GM21423 (cell line): ENCODE measurements around the gene SPDYE3.
"Not testable (repeated sequence)": the region's sequence is repeated elsewhere in the genome, so short reads cannot be mapped to it uniquely, and the experiment has no call there.

Experiments used
- ATAC-seq: cut with Tn5 transposase; IDR thresholded peaks from one replicate; pipeline ENCODE4 v1.9.1; 2021; ENCODE audit warnings: mild to moderate bottlenecking, moderate library complexity; ENCODE audit not compliant: unreplicated experiment

SPDYE3 gene

GRCh38 chr7:100287191-100287969 is 20.1 kb upstream of the SPDYE3 start:
- not testable (repeated sequence) for ATAC-seq

- ATAC-seq = not testable (repeated sequence)
Measured at GRCh38 chr7:100288258-100288657, 19.2 kb upstream of the SPDYE3 start.

GRCh38 chr7:100292162-100292561 is 15.3 kb upstream of the SPDYE3 start:
- ATAC-seq = not testable (repeated sequence)

- not testable (repeated sequence) for ATAC-seq
Measured at GRCh38 chr7:100295269-100295668, 12.2 kb upstream of the SPDYE3 start.

- not testable (repeated sequence) for ATAC-seq
Measured at GRCh38 chr7:100297852-100298631, 9.5 kb upstream of the SPDYE3 start.

GRCh38 chr7:100298632-100298895 is 8.9 kb upstream of the SPDYE3 start:
- not testable (repeated sequence) for ATAC-seq

- not testable (repeated sequence) for ATAC-seq
Measured at GRCh38 chr7:100304526-100304925, 3.0 kb upstream of the SPDYE3 start.

- not testable (repeated sequence) for ATAC-seq
Measured at GRCh38 chr7:100318329-100318728, 10.8 kb downstream of the SPDYE3 start.

- ATAC-seq = not testable (repeated sequence)
Measured at GRCh38 chr7:100321648-100322047, 14.1 kb downstream of the SPDYE3 start.

GRCh38 chr7:100324194-100324593 is 16.7 kb downstream of the SPDYE3 start:
- ATAC-seq = not testable (repeated sequence)

- not testable (repeated sequence) for ATAC-seq
Measured at GRCh38 chr7:100325671-100326070, 18.2 kb downstream of the SPDYE3 start.

- not testable (repeated sequence) for ATAC-seq
Measured at GRCh38 chr7:100326914-100327313, 19.4 kb downstream of the SPDYE3 start.

GRCh38 chr7:100335566-100336466 is 28.3 kb downstream of the SPDYE3 start:
- peak; percentile 92 for ATAC-seq

GRCh38 chr7:100338083-100338696 is 30.7 kb downstream of the SPDYE3 start:
- ATAC-seq = not testable (repeated sequence)

GRCh38 chr7:100341286-100341685 is 33.8 kb downstream of the SPDYE3 start:
- not testable (repeated sequence) for ATAC-seq

GRCh38 chr7:100342765-100343164 is 35.3 kb downstream of the SPDYE3 start:
- ATAC-seq = no peak

GRCh38 chr7:100344124-100344559 is 36.6 kb downstream of the SPDYE3 start:
- not testable (repeated sequence) for ATAC-seq

- ATAC-seq = peak; percentile 72
Measured at GRCh38 chr7:100344560-100345287, 37.2 kb downstream of the SPDYE3 start.

- peak; percentile 30 for ATAC-seq
Measured at GRCh38 chr7:100345288-100345672, 37.8 kb downstream of the SPDYE3 start.

- no peak for ATAC-seq
Measured at GRCh38 chr7:100346921-100347320, 39.4 kb downstream of the SPDYE3 start.
